GM21723 (cell line): ENCODE measurements around the gene LRRC7.

ENCODE experiments used
- ATAC-seq: cut with Tn5 transposase; IDR thresholded peaks from one replicate; pipeline ENCODE4 v1.9.1; 2021; ENCODE audit warnings: mild to moderate bottlenecking, moderate library complexity; ENCODE audit not compliant: unreplicated experiment

LRRC7 gene

GRCh38 chr1:70084314-70084915 lies 516.7 kb downstream of the LRRC7 start:
- ATAC-seq: no peak

GRCh38 chr1:70085521-70085920 lies 517.8 kb downstream of the LRRC7 start:
- no peak for ATAC-seq

GRCh38 chr1:70086897-70087296 lies 519.2 kb downstream of the LRRC7 start:
- ATAC-seq: no peak

- no peak for ATAC-seq
Observed at GRCh38 chr1:70090141-70090540, 522.4 kb downstream of the LRRC7 start.

GRCh38 chr1:70090875-70091274 lies 523.2 kb downstream of the LRRC7 start:
- ATAC-seq: no peak

GRCh38 chr1:70091811-70092210 lies 524.1 kb downstream of the LRRC7 start:
- ATAC-seq: no peak

GRCh38 chr1:70092526-70092925 lies 524.8 kb downstream of the LRRC7 start:
- ATAC-seq: no peak

- no peak for ATAC-seq
Observed at GRCh38 chr1:70093250-70093975, 525.7 kb downstream of the LRRC7 start.

GRCh38 chr1:70101231-70101630 lies 533.5 kb downstream of the LRRC7 start:
- no peak for ATAC-seq

GRCh38 chr1:70101774-70102173 lies 534.1 kb downstream of the LRRC7 start:
- ATAC-seq: no peak

GRCh38 chr1:70103770-70104169 lies 536.0 kb downstream of the LRRC7 start:
- no peak for ATAC-seq

GRCh38 chr1:70109241-70109640 lies 541.5 kb downstream of the LRRC7 start:
- no peak for ATAC-seq

GRCh38 chr1:70112838-70113237 lies 545.1 kb downstream of the LRRC7 start:
- no peak for ATAC-seq

- no peak for ATAC-seq
Observed at GRCh38 chr1:70115315-70115714, 547.6 kb downstream of the LRRC7 start.

GRCh38 chr1:70117046-70117445 lies 549.3 kb downstream of the LRRC7 start:
- no peak for ATAC-seq

- no peak for ATAC-seq
Observed at GRCh38 chr1:70134148-70134547, 566.4 kb downstream of the LRRC7 start.

GRCh38 chr1:70140343-70140742 lies 572.6 kb downstream of the LRRC7 start:
- ATAC-seq: no peak

- ATAC-seq: no peak
Observed at GRCh38 chr1:70140894-70141293, 573.2 kb downstream of the LRRC7 start.

- no peak for ATAC-seq
Observed at GRCh38 chr1:70142075-70142474, 574.4 kb downstream of the LRRC7 start.

GRCh38 chr1:70143048-70143659 lies 575.4 kb downstream of the LRRC7 start:
- no peak for ATAC-seq

GRCh38 chr1:70146488-70146887 lies 578.8 kb downstream of the LRRC7 start:
- ATAC-seq: no peak

GRCh38 chr1:70150444-70150843 lies 582.7 kb downstream of the LRRC7 start:
- ATAC-seq: no peak
